Aorta (tissue), 5 donors: Measurements from ENCODE around the gene MRGPRX1. TPM values are rescaled to one million over a fixed set of nuclear protein-coding genes. Genes with fewer than 3 reads are reported as not detected.
"Not testable (repeated sequence)": the region's sequence is repeated elsewhere in the genome, so short reads cannot be mapped to it uniquely, and the experiment has no call there.

Experiments used
- ATAC-seq: fragments of 200-7000 bp; cut with Tn5 transposase; one replicate; pipeline ENCODE4 v1.9.1; 2022; ENCODE audit warnings: moderate library complexity; ENCODE audit not compliant: low FRiP score
- DNase-seq, 2 donors: peaks; one replicate each; pipeline ENCODE4 v3.0.0-alpha.2; 2020
- H3K27ac ChIP-seq, 2 donors: one replicate each; pipeline ENCODE4 v1.5.1; 2013; ENCODE audit warnings: low read length in 2 of 2, mild to moderate bottlenecking in 2 of 2, moderate library complexity in 2 of 2, control low read depth in 1 of 2, inconsistent platforms in 1 of 2, low read depth in 1 of 2
- H3K27me3 ChIP-seq, 2 donors: one replicate each; pipeline ENCODE4 v1.6.1; 2013; ENCODE audit warnings: control low read depth in 1 of 2, low read length in 1 of 2, mild to moderate bottlenecking in 1 of 2, moderate library complexity in 1 of 2; ENCODE audit not compliant: insufficient read depth in 2 of 2, control insufficient read depth in 1 of 2
- H3K36me3 ChIP-seq, 2 donors: one replicate each; pipeline ENCODE4 v1.6.1; 2013; ENCODE audit warnings: control low read depth in 1 of 2, low read length in 1 of 2, mild to moderate bottlenecking in 1 of 2; ENCODE audit not compliant: insufficient read depth in 2 of 2, control insufficient read depth in 1 of 2
- H3K4me1 ChIP-seq, 2 donors: one replicate each; pipeline ENCODE4 v1.6.1; 2013; ENCODE audit warnings: low read length in 2 of 2, control low read depth in 1 of 2, mild to moderate bottlenecking in 1 of 2, moderate library complexity in 1 of 2; ENCODE audit not compliant: insufficient read depth in 2 of 2, control insufficient read depth in 1 of 2
- H3K4me3 ChIP-seq, 2 donors: one replicate each; pipeline ENCODE4 v1.5.1; 2013; ENCODE audit warnings: low read length in 2 of 2, control low read depth in 1 of 2, mild to moderate bottlenecking in 1 of 2
- H3K9me3 ChIP-seq: one replicate; pipeline ENCODE4 v1.6.1; 2013; ENCODE audit warnings: mild to moderate bottlenecking, low read length; ENCODE audit not compliant: control insufficient read depth
- WGBS, 2 donors: extraction: QIAGEN DNeasy Blood & Tissue Kit; methylation state at CpG; one replicate each; pipeline ENCODE4 v1.1.7; 2013; 5-methylcytosine and 5-hydroxymethylcytosine counted together
- intact Hi-C, 2 donors: fragments of 100-400 bp; cut with DNase I; formaldehyde crosslinking; loops; one replicate each; pipeline versions ENCODE4 v1.14.2 to v1.15.0; 2022
- polyA plus RNA-seq, 2 donors: library from polyadenylated mRNA; stranded (reverse); fragments of 200-250 nt; gene quantifications; one replicate each; pipeline ENCODE4 v1.2.3, GENCODE V29; 2013
- total RNA-seq, 2 donors: library from RNA; stranded (reverse); fragmentation: NEBNext Ultra II Directional; extraction: Animal tissue kit (Norgen Biotek cat#: 25700); gene quantifications; one replicate each; pipeline ENCODE4 v1.2.1, GENCODE V29; 2021
- donor health status: healthy with polysubstance abuse.
- donor health status: Bipolar disorder and iron deficiency.
- donor health status: DM: no; HTN: no; CAD: no.
- donor health status: DM: no; HTN: no; CAD: no.
- donor health status: DM: yes; HTN: yes; CAD: no.

The MRGPRX1 gene
- total and polyA plus RNA-seq, 4 donors = not detected

DNA sequence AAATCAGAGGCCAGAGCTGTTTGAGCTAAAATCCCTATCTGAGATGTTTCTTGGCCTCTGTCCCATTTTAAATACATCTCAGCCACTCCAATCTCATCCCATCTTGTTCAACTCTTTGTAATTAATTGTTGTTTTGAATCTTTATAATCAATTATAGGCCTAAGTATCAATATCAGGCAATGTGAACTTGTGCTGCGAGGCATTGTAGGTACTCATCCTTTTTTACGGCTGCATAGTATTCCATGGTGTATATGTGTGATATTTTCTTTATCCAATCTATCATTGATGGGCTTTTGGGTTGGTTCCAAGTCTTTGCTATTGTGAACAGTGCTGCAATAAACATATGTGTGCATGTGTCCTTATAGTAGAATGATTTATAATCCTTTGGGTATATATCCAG is 47.5 kb downstream of the MRGPRX1 start:
- DNase-seq, H3K4me1 ChIP-seq, H3K4me3 ChIP-seq, H3K27ac ChIP-seq, ATAC-seq, H3K9me3 ChIP-seq, H3K36me3 ChIP-seq, H3K27me3 ChIP-seq, intact Hi-C loops: not testable (repeated sequence)
- WGBS, 2 donors = 91 to 93% methylated on average over 2 of the region's 2 CpGs

DNA sequence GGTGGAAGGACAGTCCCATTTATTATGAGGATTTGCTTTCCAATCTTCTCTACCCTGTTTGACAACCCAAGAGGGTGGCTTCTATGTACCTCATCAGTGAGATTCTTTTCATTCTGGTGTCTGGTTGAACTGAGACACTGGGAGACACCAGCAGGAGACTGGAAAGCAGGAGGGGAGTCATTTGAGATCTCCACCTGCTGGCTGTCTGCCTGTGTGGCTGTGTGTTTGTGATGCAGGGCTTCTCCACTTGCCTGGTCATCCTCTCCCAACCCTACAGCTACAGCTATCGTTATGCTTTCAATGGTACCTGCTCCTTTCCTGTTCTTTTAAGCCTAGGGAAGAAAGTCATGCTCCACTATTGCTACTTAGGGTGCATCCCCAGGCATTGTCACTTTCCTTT is 48.6 kb downstream of the MRGPRX1 start:
- DNase-seq (no peak), ATAC-seq (no peak)
- no peaks in the 10 kb centered on the region for H3K27me3 ChIP-seq
- intact Hi-C loops = no loop called here
- H3K27ac ChIP-seq = no peak overlapping the region
- H3K4me1 ChIP-seq = no peaks in the 10 kb centered on the region
- H3K36me3 ChIP-seq = no peaks in the 10 kb centered on the region
- no peaks in the 10 kb centered on the region for H3K9me3 ChIP-seq
- no peak overlapping the region for H3K4me3 ChIP-seq
- 49 to 56% methylated on average over 1 of the region's 1 CpG for WGBS, 2 donors

Other genes with a start within 250 kb of the MRGPRX1 start
- gene TMEM86A, start 240.6 kb downstream of the MRGPRX1 start, total RNA-seq = 1 to 10 TPM; 4.4 to 8.4 TPM
- gene TMEM86A, start 240.6 kb downstream of the MRGPRX1 start, polyA plus RNA-seq = 1 to 10 TPM; 1.1 to 2.0 TPM
- gene IGSF22, start 213.2 kb downstream of the MRGPRX1 start, total RNA-seq = under 1 TPM; 0.30 to 0.58 TPM
- not detected for gene IGSF22, start 213.2 kb downstream of the MRGPRX1 start, polyA plus RNA-seq
- gene PTPN5, start 147.6 kb downstream of the MRGPRX1 start, total RNA-seq = 1 to 10 TPM; 1.5 to 2.1 TPM
- gene PTPN5, start 147.6 kb downstream of the MRGPRX1 start, polyA plus RNA-seq = not detected
- gene MRGPRX2, start 121.3 kb upstream of the MRGPRX1 start, total RNA-seq = not detected
- not detected for gene MRGPRX2, start 121.3 kb upstream of the MRGPRX1 start, polyA plus RNA-seq
- gene ZDHHC13, start 177.8 kb upstream of the MRGPRX1 start, total RNA-seq = 10 to 100 TPM in 1 of 2 donors, 1 to 10 TPM in 1; 8.3 to 14.7 TPM
- 1 to 10 TPM; 3.3 to 7.1 TPM for gene ZDHHC13, start 177.8 kb upstream of the MRGPRX1 start, polyA plus RNA-seq